ENCODE results near the gene LRAT.
"Not testable (repeated sequence)": the region's sequence is repeated elsewhere in the genome, so short reads cannot be mapped to it uniquely, and the experiment has no call there.

LRAT gene
- total RNA-seq: 0 to 0.22 reads per million in 2 donors

DNA sequence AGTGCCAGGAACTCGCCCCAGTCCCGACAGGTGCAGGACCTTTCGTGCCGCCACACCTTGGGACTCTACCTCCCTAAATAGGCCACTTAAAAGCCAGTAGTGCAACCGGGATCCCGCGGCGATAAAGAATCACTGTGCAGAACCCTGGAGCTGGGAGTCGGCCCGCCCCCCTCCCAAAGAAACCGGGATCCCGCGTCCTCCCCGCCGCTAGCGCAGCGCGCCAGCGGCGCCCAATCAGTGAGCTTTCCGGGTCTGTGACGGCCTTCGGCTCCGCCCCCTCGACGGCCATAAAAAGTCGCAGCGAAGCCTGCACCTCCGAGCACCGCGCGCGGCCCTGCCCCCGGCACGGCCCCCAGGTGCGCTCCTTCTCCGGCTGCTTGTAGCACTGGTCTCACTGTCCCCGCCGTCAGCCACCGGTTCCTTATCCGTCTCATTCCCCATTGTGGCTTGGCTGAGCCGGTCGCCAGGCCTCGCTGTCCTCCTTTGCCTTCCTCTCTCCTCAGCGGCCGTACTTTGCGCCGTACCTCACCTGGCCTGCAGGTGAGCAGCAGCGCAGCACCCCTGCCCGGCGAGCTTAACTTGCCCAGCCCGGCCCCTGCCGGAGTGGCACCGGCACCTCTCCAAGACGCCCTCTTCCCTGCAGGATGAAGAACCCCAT, at the start of gene LRAT:
LRAT (plus strand) TSS at position 318 of the 658 bp plus-strand sequence; CDS start at position 645, 327 bp downstream.
- peak; percentile 5 for DNase-seq

DNA sequence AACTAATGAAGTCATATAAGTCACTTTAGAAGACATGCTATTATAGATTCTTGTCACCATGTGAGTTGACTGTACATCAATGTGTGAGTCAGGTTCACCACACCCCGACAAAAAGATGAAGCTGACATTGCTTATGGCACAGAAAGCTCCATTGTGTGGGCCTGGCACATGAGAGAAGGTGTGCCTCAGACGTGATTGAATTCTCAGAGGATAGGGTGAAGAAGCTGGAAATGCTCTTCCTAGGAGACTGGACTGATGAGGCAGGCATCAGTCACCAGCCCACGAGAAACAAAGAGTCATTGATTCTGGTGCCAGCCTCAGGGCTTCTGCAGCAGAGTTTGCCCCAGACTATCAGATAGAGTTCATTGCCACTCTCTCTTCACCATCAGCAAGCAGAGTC, 35.9 kb upstream of the LRAT start:
- DNase-seq: no peak

DNA sequence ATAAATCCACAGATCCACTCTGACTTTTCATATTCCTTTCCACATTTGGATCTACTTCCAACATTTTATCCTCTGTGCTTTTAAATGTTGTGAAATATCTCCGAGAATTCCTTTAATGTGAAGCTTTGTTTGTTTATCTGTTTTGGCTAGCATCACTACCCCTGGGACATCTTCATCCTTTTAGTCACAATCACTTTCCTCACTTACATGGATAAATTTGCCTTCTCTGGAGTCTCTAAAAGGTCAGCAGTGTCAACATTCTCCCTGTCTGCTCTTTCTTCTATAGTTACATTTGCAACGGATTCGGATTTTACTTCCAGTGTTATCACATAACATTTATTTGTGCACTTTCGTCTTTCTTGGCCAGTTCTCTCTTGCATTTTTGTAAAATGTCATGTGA, 34.2 kb upstream of the LRAT start:
- no peak for DNase-seq

DNA sequence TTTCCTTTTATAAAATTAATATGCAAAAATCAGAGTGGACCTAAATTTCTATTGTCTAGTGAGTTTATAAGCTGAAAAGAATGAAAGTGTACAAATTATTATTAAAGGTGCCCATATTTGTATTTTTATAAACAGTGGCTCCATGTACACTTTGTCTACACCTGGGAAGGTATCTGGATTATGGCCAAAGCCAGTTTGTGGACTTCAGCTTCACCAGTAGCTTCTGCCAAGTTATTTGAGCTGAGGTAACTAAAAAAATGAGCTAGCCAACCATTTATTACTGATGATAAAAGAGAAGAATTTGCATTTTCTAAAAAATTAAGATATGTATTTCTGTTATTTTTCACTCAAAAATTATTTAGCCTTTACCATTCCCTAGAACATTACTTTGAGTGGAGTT, 32.3 kb upstream of the LRAT start:
- no peak for DNase-seq

DNA sequence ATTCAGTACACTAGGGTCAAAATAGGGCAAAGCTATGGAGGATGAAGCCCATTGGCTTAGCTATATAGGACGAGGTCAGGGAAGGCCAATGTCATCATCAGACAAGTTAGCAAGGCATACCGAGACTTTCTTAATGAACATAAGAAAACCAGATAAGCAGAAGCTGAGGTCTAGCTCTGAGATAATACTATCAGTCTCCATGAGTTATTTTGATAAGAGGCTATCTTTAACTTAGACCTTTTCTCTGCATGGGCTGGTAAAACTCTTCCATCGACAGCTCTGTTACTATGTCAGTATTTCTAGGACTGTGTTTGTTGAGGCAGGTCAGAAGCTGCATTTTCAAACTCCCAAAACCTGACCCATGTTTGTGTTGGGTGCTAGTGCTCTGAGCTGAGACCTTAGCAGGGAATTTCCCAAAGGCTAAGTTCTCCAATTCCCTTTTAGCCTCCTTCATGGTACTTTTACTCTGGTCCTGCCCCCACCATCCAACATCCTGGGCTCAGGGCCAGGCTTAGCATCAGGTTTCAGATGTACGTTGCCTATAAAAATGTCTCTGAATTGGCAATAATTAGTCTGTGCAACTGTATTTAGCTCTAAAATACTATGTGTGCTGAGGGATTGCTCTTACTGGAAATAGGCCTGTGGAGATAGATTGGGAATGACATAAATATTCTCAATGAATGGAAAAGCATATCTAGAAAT, 29.3 kb upstream of the LRAT start:
- DNase-seq: no peak

DNA sequence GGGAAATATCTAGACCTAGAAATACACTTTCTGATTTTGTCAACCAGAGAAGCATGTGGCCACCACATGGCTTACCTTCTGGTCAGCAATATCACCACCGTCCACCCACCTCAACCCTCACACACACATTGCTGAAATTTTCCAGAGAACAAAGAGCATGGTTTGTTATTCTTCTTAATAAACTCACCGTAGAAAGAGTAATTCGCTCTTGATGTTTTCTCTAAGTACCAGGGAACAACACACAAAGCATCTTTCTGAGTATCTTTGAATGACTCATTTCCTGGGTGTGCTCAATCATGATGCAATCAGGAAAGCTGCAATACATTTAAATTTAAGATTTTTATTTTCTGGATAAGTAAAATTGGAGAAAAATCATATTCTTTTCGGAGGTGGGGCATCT, 24.7 kb upstream of the LRAT start:
- DNase-seq: no peak

DNA sequence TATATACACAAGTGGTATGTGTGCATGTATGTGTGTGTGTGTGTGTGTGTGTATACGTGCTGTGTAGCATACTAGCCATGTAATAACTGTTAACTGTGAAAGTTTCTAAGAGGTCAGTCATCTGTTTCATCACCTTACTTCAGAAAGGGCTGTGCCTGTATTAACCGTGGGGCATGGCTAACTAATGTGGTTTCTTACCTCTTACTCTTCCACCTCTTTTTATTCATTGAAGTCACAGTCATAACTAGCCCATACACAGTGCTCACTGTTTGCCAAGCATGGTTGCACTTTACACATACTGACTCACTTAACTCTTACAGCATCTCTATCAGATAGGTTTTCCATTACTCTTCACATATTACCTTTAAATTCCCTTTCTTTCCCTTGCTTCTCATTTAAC, 23.7 kb upstream of the LRAT start:
- no peak for DNase-seq

DNA sequence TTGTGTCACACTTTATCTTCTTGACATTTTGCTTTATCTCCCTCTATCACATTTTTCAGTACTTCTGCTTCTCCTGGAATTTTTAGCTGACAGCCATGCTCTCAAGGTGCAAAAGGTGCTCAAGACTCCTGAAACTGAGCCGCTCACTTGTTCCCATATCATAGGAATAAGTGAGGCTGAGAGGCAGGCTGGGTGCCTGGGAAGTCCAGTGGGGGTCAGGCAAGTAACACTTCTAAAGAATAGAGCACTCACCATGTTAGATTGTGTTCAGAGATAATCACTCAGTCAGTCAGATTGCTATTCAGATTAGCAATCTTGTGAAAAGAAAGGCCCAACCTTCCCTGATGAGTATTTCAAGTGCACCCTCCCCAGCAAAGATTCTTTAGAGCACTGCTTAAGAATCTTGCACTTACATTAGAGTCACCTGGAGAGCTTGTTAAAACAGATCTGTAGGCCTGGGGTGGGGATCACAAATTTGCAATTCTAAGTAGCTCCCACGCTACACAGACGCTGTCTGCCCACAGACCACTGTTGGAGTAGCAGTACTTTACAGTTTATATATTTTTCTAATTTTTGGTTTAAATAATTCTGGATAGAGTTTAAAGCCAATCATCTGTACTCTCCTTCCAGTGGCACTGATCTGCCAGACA, 23.1 kb upstream of the LRAT start:
- no peak for DNase-seq

DNA sequence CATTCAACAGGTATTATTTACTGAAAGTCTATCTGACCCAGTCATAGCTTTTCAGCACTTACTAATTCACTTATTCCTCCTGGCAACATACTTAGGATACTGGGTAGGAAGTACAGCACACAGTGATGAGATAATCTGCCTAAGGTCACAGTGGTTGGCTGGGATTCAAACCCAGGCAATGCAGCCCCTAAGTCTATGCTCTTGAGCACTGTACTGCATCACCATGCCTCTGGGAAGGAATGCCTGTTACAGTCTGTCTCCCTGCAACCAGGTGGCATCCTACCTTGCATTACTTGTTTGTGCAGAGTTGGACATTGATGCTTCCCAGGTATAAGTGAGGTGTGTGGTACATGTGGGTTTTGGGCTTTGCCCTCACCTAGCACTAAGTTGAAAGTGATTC, 21.5 kb upstream of the LRAT start:
- DNase-seq: no peak

DNA sequence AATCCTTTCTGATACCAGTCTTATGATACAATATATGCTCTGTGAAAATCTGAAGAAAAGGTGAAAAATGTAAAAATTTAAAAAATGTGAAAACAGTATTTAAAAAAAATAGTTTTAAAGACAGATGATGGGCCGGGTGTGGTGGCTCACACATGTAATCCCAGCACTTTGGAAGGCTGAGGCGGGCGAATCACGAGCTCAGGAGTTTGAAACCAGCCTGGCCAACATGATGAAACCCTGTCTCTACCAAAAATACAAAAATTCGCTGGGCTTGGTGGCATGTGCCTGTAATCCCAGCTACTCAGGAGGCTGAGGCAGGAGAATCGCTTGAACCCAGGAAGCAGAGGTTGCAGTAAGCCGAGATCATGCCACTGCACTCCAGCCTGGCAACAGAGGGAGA, 20.2 kb upstream of the LRAT start:
- DNase-seq: not testable (repeated sequence)

DNA sequence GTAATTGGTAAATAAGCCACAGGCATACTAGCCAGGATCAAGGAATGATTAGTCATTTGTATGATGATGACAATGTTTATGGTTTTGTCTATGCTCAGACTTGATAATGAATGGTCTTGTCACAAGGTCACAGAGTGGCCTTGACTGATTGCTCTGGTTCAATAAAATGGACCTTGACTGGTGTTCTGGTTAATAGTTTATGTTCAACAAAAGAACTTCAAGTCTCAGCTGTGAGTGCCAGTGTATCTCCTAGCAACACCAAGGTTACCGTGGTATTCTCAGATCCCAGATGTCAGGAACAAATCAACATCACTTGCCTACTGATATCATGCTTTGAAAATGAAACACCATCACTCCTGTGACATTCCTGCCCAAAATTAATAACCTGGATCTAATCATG, 16.3 kb upstream of the LRAT start:
- DNase-seq: no peak

DNA sequence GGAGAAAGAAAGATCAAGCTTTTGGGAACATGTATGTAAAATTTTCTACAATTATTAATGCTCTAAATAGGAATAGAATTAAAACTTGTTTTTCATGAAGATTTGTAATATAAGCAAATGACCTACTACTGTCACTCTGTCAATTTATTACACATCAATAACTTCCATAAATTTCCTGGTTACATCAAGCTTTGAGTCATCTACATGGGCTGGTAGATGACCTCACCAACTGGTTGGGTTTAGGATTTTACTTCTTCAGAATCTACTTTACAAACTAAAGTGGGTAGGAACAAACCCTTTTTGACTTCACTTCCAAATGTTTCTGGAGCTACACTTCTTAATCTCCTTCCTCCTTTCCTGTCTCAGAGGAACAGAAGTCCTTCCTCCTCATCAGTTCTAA, 12.0 kb upstream of the LRAT start:
- DNase-seq: no peak

DNA sequence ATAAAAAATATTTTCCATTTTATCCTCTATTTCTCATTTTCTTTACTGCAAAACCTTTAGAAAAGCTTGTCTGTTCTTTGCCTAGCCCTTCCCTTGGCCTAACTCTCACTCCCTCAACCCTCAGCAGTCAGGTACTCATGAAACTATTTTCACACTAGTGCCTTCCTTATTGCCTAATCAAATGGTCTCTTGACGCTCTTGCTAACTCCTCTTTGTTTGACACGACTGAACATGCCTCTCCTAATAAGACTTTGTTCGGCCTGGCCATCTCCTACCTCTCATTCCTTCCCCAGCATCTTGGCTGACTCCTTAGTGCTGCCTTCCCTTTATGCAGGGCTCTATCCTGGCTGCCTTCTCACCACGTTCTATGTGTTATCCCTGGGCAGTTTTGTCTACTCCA, 11.1 kb upstream of the LRAT start:
- no peak for DNase-seq

DNA sequence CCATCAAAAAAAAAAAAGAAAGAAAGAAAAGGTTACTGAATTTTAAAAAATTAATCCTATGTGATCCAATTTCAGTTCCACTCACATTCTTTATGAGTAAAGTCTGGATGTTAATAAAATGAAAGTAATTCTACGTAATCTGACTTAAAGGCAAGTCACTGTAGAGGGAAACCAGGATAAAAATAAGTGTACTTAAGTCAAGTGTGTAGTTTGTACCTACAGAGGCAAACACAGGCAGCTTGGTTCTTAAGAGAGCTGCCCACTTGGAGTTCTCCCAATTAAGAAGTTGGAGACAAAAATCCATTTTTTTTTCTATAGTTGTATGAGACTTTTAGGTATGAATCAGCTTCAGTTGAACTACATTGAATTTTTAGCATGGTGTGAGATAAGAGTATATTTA, 7.0 kb upstream of the LRAT start:
- no peak for DNase-seq

DNA sequence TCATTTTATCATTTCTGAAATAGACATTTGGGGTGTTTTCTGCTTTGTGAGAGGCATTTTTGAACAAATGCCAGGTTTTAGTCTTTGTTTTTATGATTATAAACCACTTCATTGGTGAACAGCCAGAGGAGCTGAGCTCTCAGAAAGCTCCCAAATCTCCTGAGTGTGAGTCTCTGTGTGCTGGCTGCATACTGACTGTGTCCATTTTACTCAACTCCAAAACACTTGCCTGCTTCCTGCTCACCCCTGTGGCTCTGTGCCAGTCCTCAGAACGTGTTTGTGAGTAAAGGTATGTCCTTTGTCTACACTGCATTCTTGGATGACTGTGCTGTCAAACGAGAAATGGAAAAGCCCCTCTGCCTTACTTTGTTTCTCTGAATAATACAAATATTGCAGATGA, 5.4 kb upstream of the LRAT start:
- no peak for DNase-seq

DNA sequence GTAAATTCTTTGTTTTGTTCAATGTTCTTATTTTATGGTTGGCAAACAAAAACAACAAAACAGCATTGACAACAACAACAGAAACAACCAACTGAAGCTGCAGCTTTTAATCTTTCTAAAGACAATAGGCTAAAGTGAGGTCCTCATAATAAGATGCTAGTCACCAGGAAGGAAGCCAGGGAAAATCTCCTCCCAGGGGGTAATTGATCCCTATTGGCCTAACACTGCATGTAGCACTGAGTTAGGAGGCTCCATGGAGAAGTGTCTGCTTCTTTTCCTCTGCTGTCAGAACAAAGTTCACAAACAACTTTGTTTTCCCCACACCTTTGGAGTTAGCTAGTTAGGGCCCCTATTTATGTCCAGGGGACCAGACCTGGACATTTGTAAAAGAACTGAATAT, 4.7 kb upstream of the LRAT start:
- no peak for DNase-seq

DNA sequence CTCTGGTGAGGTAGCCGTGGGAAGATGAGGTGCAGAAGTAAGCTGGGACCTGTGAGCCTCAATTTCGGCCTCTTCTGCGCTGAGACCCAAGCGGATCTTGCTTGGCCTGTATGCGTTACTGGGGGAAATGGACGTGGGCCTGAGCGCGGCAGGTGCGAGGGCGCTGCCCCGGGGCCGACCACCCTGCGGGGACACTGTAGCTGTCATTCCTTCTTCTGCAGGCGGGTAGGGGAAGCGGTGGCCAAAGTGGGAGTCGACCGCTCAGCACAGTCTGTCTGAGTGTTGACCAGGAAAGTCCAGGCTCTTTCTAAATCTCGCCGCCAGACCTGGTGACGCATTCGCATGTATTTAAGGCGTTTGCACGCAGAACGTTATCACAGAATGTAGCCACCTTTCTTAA, 3.3 kb upstream of the LRAT start:
- no peak for DNase-seq

DNA sequence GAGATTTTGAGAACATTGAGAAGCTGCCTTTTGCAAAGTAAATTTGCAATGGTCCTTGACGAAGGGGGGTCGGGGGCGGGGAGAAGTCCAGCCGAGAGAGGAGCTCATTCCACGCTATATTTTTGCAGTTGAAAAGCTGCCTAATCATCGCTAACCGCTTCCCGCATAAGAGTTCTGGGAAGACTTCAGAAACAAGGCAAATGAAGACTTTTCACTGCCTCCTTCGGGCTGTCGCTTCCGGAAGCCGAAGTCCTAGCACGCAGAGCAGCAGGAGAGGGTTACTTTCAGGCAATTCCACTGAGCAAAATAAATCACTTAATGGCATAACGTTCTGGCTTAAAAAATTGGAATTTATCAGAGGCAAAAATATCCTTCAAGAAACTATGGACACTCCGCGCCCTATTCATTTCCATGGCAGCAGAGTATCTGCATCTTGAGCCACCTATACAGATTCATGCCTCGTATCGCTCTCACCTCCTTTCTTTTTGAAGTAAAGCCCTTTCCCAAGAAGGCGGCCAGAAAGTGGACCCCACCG, 2.6 kb upstream of the LRAT start:
- no peak for DNase-seq

DNA sequence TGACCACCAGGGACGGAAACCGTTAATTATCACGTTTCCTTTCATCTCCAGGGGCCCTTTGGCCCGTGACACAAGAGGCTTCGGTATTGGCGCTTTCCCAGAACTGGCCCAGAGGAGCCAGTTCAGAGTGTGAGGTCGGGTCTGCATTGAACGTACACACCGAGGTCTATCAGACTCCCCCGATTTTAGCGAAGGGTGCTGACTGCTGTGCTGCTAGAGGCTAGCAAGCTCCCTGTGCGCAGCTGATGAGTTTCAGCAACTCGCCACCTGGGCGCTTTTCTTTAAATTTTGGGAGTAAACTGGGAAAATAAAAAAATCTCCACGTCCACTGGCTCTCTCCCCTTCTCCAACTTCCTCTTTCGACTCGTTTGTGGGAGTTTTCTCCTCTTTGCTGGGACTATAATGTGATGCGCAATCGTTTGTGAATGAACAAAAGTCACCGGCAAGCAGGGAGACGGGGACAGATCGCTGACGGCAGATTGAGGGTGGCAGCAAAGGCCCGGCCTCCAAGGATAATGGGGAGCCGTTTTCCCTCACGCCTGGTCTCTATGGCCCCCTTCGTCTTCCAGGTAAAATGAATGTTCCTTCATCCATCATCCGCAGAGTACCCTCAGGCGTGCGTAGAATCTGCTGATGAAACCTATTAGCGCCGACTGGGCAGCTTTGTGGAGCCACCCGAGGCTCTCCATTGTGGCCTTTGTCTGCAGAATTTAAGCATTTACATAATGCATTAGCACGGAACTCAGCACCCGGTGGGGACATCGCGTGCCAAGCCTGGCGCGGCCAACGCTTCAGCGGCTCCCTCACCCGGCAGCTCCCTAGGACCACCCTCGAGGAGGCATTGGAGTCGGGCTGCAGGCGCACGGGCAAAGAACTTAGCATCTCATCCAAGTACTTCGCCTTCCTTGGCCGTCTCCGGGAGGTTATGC, 1.6 kb upstream of the LRAT start:
- no peak for DNase-seq

DNA sequence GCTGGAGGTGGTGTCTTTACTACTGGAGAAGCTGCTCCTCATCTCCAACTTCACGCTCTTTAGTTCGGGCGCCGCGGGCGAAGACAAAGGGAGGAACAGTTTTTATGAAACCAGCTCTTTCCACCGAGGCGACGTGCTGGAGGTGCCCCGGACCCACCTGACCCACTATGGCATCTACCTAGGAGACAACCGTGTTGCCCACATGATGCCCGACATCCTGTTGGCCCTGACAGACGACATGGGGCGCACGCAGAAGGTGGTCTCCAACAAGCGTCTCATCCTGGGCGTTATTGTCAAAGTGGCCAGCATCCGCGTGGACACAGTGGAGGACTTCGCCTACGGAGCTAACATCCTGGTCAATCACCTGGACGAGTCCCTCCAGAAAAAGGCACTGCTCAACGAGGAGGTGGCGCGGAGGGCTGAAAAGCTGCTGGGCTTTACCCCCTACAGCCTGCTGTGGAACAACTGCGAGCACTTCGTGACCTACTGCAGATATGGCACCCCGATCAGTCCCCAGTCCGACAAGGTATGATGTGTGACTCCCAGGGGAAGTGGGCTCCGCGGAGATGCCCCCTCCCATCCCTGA, 634 bp downstream of the LRAT start:
- no peak for DNase-seq

DNA sequence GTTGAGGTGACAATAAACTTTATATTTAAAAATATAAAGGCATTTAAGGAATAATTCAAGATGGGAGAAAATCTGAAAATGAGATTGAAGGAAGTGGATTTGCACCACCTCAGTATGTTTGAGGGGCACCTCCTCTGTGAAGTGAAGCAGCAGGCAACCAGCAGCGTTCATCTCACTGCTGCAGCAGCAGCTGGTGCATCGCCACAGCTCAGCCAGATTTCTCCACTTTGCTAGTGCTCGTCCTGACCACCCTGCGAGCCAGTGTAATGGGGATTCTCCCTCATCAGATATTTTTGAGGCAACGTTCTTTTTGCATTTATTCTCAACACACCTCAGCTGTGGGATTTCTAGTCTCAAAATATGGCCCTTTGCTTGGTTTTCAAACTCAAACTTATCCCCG, 13.9 kb downstream of the LRAT start:
- DNase-seq: no peak

DNA sequence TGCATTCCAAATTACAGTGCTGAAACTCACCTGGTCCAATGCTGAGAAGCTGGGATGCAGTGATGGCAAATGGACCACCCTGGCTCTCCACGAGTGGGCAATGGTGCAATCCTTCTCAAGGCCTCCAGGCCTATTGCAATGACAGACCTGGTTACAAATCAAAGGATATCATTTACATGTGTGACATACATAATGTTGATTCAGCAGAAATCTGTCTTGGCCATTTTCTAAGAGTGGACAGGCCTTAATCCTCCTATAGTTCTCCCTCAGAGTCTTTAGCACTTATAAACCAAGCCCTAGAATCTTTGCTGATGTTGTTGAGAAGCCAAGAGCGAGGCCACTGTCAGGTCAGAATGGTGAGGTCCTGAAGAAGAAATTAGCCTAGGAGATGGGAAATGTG, 17.1 kb downstream of the LRAT start:
- no peak for DNase-seq

DNA sequence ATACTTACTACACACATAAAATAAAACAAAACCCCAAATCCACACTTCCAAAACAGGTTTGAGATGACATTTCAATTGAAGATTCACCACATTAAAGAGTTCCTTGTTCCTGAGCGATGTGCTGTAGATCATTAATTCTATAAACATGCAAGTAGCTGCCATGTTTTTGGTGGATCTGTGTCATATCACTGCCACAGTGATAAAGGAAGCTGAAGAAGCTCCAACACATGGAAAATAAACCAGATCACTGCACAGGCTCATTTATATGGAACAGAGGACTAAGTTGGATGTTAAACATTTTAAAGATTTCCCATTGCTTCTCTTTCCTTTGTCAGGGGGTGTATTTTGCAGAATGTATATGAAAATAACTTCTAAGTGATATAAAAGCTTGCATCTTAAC, 34.5 kb downstream of the LRAT start:
- DNase-seq: no peak

Data from activated gamma-delta T cell (primary cell).